HTR-8/SVneo (cell line): Measurements from ENCODE around the gene ASPA.
"Not testable (repeated sequence)": the region's sequence is repeated elsewhere in the genome, so short reads cannot be mapped to it uniquely, and the experiment has no call there.

Experiments used
- DNase-seq: peaks from one replicate; pipeline ENCODE4 v3.0.0; 2011; ENCODE audit warnings: low spot score, mixed read lengths; ENCODE audit not compliant: insufficient read length
- FAIRE-seq: peaks from 2 replicates; lab custom pipeline; 2011; peaks lifted over from hg19 to GRCh38; lab: Jason Lieb, UNC

Gene ASPA

DNA sequence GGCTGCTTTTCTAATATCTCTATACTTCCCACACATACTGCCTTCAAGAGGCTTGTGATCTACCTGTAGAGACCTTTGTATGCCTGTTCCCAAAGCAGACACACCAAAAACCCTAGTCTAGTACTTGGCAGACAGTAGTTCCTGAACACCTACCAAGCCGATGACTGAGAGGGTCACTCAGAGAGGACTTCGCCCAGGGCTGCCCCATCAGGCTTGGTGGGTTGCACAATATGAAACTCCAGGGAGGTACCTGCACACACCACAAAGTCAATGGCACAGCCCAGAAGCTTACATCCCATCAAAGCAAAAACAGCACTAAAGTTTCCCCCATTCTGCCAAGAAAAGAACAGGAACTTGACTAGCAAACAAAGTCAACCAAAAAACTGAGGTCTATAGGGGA lies 30.3 kb downstream of the ASPA start:
- no peak for DNase-seq

DNA sequence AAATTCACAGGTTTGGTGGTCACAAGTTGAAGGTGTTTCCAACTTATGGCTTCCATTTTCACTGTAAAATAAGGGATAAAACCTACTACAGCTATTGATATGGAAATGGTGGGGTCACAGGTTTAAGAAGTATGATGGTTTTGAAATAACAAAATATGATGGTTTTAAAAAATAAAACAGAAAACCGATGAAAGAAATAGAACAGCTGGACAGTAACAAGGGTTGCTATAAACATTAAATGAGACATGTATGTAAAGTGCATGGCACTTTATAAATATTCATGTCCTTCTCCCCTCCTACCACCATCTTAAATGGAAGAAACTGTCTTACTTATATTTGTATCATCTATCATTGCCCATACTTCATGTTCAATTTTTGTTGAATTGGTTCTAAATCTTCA lies 31.3 kb downstream of the ASPA start:
- DNase-seq = no peak
- FAIRE-seq = no peak

More for the DNA sequence above, 30.3 kb downstream of the ASPA start:
- no peak for FAIRE-seq

DNA sequence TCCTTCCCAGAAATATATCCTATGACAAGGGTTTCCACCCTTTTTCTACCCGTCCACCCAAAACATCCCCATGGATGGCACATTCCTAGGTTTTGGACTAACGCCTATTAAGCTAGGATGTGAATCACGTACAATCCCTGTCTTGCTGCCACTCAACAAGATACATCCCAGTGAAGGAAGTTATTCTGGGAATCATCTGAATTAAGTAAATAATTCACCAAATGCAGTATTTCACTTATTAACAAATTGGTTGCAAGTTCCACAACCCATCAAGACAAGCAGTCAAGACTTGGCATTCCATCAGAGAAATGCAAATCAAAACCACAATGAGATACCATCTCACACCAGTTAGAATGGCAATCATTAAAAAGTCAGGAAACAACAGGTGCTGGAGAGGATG lies 32.1 kb downstream of the ASPA start:
- DNase-seq = no peak
- no peak for FAIRE-seq

DNA sequence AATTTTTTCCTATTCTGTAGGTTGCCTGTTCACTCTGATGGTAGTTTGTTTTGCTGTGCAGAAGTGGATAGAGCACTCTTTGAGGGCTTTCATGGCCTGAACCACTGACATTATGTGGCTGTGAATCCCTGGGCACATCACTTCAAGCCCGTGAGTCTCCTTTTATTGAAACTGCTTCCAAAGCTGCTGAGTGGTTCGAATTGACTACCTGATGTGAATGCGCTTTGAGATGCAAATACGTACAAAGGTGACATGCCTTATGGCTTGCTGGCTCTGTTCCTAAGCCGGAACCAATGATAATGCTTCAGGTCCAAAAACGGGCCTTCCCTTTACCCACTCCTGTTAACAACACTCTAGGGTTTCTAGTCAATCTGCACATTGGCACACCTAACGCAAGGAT lies 34.3 kb downstream of the ASPA start:
- DNase-seq (no peak), FAIRE-seq (no peak)

DNA sequence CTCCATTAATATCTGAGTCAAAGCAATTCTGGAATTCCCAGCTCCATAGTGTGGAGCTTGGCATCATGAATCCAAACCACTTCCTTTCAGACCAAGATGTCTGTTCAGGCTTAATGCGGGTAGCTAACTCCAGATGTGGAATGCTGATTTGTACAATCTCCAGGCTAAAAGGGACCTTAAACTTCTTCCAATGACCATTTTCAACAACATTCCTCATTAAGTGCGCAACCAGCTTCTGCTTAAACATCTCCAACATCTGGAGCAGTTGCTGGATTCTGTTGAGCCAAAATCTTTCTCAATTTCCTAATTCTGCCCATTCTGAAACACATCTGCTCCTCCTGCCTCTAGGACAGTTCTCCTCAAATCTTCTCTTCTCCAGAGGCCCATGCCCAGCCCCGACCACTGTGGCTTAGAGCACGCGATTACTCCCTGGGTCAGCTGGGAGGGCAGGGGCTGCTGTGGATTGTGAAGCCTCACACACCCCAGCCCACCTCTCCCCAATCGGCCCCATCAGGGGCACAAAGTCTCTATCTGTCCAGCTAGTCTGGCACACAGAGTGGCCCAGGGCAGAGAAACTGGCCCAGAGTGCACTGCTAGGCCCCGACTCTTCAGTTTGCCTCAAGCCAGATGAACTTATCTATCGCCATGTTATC lies 36.2 kb downstream of the ASPA start:
- no peak for FAIRE-seq

DNA sequence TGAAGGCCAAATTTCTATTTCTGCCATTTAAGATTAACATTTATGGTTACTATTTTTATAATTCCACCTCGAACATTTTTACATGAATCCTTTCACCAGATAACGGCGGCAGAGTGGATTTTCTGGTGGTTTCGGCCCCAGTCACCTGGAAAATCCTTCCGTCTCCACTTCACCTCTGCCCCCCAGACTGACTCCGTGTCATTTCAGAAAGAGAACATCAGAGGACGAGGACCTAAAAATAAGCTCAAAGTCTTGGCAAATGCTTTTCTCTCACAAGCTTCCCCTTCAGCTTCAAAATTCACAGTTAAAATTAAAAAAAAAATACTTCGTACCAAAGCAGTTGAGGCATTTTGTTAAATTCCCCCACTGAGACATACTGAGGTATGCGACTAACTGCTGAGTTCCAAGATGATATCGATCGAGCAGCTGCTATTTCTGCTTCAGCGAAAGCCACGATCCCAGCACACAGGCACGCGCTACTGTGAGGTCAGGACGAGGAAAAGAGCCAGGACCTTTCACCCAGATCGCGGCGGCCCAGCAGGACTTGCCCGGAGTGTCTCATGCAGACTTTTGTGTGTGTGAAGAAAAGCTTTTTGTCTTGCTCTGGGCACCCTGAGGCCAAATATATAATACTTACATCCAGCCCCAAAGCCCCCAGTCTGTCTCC lies 36.8 kb downstream of the ASPA start:
- no peak for DNase-seq
- FAIRE-seq = no peak

More for the DNA sequence above, 36.2 kb downstream of the ASPA start:
- DNase-seq = no peak

DNA sequence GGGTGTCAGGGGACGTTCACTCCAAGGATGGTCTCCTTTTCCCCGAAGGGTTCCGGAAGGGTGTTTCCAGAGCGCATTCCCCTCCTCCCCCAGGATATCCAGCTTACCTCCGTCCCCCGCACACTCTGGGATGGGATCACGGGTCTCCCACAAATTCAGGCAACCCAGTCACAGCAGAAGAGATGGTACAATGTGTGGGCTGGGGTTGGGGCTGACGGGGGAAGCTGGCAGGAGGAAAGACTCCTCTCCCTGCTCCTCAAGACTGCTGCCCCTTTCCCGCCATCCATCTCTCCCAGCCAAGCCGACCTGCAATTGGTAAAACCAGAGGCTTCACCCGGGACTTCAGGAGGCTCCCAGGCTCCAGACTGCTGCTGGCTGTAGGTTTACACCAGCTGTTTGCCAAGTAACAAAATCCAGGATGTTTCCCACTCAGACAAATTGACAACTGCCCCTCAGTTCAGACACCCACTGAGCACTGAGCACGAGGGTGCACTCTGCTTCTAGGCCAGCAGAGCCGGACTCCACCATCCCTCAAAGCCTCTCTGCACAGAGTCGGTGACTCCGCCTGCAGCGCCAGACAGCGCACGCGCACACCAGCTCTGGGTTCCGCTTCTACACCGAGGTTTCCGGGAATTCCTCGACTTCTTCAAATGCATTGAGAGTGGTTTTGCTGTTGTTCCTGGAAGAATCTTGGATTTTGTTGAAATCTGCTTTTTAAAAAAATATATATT lies 37.7 kb downstream of the ASPA start:
- no peak for FAIRE-seq
- DNase-seq = no peak

DNA sequence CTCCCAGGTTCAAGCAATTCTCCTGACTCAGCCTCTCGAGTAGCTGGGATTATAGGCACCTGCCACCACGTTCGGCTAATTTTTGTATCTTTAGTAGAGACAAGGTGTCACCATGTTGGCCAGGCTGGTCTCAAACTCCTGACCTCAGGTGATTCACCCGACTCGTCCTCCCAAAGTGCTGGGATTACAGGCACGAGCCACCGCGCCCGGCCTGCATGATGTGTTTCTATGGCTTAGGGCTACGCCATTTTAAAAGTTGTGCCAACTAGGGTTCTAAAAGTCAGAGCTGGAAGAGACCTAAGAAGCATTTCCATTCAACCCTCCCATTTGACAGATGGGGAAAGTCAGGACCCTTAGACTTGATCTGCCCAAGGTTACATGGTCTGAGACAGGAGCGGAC lies 38.4 kb downstream of the ASPA start:
- not testable (repeated sequence) for FAIRE-seq

DNA sequence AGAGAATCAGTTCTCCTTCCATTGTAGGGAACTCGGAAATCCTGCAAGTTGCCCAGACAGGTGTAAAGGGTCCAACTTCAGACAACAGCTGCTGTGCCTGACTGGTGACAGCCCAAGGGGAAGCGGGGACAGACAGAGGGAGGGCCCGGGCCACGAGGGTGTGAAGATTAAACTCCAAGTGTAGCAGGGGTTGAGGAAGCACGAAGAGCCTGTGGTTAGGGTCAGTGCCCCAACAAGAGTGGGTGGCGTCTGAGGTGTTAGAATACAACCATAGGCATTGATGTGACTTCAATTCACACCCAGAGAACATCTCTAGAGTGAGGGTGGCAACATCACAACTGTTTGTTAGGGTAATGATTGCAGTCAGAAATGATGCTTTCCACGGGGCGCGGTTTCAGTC lies 39.1 kb downstream of the ASPA start:
- FAIRE-seq (peak; percentile 26), DNase-seq (no peak)

More for the DNA sequence above, 38.4 kb downstream of the ASPA start:
- DNase-seq = not testable (repeated sequence)

DNA sequence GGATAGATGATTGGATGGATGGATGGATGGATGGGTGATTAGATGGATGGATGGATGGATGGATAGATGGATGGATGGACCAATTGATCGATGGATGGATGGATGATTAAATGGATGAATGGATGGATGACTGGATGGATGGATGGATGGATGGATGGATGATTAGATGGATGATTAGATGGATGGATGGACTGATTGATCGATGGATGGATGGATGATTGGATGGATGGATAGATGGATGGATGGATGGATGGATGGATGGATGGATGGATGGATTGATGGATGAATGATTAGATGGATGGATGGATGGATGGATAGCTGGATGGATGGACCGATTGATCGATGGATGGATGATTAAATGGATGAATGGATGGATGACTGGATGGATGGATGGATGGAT lies 43.7 kb downstream of the ASPA start:
- peak; percentile 63 for FAIRE-seq
- DNase-seq = not testable (repeated sequence)

DNA sequence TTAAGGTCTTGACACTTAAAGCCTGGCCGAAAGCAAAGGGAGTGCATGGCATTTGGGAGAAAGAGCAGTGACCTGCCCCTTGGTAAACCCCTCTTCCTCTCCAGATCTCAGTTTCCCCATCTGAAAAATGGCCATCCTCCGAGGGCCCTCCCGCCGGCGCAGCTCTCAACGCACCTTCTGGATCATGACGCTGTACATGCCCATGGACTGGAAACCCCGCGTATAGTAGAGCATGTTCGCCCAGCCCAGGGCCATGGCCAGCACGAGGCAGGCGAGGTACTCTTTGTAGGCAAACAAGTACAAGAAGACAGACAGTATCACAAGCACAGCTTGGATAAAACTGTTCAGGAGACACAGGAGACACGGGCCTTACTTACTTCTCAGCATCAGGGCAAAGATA lies 48.2 kb downstream of the ASPA start:
- DNase-seq = no peak
- FAIRE-seq = no peak

DNA sequence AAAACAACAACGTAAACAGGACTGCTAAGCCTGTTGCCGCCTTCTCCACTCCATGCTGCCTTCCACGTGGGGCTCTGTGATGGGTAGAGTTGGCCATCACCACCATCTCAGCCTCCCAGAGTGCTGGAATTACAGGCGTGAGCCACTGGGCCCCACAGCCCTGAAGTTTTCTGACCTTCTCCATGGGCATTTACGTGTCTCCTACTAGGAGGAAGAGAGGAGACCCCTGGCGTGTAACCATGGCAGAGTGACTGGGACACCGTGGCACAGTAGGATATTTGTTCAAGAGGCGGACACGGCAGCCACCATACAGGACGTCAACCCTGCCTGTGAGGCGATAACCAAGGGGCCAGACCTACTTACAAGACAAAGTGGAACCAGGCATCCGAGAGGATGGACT lies 50.7 kb downstream of the ASPA start:
- no peak for DNase-seq

DNA sequence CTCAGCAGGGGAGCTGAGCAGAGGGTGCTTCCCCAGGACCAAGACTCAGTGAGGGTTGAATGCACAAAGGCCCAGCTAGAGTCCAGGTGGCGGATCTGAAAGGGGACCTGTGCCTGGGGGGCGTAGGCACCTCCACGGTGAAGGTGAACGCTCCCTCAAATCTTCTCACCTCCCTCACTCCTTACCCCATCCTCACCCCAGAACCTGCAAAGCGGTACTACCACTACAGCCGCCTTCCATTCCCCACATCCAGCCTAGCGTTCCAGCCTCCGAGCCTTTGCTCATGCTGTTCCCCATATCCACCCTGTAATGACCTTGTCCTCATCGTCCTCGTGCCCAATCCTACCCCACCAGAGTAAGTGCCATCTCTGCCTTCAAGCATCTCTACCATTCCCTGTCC lies 51.2 kb downstream of the ASPA start:
- DNase-seq (no peak), FAIRE-seq (no peak)

More for the DNA sequence above, 50.7 kb downstream of the ASPA start:
- no peak for FAIRE-seq

DNA sequence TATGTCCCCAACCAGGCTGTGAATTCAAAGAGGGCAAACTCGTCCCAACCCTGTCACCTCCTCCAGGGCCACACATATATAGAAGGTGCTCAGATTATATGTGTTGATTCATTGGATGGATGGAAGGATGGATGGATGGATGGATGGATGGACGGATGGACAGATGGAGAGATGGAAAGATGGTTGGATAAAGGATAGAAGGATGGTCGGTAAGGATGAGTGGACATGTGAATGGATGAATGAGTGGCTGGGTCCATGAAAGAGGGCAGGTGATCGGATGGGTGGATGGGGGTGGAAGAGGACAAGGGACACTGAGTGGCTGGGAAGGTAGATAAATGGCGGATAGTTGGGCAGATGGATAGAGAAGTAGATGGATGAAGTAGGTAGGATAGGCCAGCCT lies 51.7 kb downstream of the ASPA start:
- DNase-seq = no peak
- peak; percentile 42 for FAIRE-seq

DNA sequence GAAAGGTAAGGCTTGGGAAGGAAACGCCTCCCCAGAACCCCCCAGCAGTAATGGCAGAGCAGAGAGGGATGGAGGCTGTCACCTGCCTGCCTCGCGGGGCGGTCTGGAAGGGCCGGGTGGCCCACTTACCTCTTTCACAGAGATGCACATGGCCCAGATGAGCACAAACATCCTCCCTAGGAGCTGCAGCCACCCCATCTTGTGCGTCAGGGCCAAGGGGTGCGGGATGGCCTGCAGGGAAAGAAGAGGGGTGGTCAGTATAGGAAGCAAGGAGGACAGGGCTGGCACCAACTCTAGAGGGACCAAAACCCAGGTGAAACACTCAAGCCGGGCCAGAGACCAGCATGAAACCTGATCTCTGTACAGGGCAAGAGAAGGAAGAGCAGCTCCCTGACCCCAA lies 52.1 kb downstream of the ASPA start:
- no peak for DNase-seq
- FAIRE-seq = no peak

DNA sequence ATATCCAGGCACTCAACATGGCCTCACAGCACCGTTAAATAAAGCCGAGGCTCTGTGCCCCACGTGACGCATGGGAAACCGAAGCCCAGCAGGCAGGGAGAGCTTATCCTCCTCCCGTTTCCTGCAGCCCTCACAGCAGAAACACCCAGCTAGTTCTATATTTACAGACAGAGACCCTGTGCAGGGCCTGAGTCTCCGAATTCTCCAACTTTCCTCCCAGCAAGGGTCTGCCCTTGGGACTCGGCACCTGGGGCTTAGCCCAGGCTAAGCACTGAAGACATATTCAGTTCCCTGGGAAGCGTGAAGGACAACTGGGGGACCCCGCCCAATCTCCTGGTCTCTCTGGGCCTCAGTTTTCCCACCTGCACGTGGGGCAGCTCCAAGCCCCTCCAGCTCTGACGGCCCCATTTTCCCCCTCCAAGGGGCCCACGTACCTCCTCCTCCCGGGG lies 52.6 kb downstream of the ASPA start:
- no peak for FAIRE-seq
- DNase-seq = no peak

DNA sequence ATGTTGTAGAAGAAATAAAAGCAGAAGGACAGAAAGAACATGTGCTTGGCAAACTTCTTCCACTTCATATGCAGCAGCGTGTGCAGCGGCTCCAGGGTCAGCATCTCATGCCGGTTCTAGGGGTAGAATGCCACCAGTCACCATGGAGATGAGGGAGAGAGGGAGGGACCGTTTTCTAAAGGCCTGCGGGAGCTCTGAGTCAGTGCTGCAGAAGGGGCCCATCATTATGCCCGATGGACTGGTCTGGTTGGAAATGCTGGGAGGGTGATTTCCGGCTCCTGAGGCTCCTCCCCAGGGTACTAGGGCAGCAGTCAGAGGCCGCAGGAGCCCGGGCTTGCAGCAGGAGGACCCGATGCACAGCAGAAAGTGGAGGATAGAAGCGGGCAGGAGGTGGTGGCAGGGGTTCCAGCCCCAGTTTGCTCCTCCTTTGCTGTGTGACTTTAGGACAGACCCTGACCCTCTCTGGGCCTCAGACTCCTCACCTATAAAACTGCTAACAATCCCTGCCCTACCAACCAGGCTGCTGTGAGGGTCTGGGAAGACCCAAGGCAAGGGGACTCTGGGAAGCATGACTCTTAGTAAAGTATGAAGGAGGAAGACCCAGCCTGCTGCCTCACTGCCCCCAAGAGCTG lies 53.2 kb downstream of the ASPA start:
- no peak for DNase-seq
- no peak for FAIRE-seq

DNA sequence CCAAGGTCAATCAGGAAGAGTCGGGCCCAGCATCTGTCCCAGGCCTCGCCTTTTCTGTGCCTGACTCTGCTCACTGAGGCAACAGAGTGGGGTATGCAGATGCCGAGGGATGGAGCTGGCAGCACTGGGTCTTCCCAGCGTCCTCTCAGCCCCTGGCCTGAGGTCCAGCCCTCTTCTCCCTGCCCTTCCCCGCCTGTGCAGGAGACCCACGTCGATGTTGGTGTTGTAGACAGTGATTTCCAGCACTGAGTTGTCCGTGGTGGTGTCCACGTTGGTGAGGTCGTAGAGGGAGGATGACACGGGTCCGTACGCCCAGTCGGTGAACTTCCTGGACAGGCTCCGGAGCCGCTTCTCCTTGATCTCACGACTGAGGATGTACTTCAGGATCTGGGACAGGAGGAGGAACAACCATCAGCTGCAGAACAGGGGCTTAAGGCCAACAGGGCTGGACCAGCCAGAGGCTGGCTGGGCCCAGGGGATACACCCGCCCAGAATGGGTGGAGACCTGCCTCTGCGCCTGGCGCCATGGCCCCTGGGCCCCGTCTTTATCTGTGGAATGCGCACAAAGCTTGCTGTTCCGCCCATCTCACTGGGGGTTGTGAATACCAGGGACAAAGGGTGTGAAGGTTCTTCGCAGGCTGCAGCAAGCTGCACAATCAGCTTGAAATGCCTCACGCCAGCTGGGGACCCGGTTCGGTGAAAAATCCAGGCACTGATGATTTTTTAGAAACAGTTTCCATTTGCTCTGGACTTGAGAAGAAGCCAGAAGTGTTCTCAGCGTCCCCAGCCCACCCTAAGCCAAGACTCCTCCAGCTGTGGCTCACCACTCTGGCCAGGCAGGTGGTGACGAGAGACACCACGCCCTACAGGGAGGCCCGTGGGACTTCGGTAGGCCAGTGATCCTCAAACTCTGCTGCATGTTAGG lies 54.3 kb downstream of the ASPA start:
- FAIRE-seq (no peak), DNase-seq (no peak)

DNA sequence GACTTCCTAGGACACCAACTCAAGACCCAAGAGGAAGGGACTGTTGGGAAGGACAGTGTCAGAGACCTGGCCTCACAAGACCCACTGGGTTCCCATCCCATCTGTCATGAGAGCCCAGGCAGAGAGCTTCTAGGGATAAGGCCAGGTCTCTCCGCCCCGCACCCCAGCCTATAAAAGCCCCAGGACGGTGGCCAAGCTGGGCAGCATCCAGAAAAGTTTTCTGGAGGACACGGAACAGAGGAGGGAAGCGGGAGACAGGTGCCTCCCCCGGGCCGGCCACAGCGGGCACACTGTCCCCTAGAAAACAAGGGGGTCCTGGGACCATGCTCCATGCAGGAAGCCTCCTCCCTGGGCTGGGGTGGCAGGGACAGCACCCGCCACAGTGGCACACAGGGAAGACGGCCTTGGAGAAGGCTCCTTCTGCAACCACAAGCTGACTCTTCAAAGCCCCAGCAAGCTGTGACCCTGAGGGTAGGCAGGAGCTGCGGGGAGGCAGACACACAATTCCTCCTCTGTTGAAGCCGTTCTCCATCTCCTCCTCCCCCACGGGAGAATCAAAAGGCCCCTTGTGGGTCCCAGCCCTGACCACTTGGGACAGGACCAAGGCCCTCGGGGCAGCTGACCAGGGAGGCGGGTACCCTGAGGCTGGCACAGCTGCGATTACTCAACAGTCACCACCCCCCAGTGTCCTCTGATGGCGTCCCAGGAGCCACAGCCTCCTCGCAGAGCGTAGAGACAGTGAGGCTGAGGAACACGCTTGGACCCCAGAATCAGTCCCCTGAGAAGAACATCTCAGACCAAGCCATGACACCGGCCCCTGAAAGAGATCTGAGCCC lies 55.7 kb downstream of the ASPA start:
- DNase-seq = no peak
- no peak for FAIRE-seq
